Liver (tissue), 9 donors: Measurements from ENCODE around the gene ZFX. TPM values are rescaled to one million over a fixed set of nuclear protein-coding genes. Genes with fewer than 3 reads are reported as not detected.

Experiments used
- DNase-seq: peaks from one replicate; pipeline ENCODE4 v3.0.0-alpha.2; 2017; ENCODE audit warnings: low spot score
- H3K27ac ChIP-seq, 2 donors: one replicate each; pipeline ENCODE4 v1.7.0; 2013; ENCODE audit warnings: inconsistent platforms in 2 of 2, low read length in 2 of 2, control low read depth in 1 of 2, low read depth in 1 of 2, mild to moderate bottlenecking in 1 of 2
- H3K27me3 ChIP-seq, 4 donors: one replicate each; pipeline versions ENCODE4 v1.6.1 to v1.7.0; 2013; ENCODE audit warnings: low read length in 3 of 4, inconsistent platforms in 1 of 4, mild to moderate bottlenecking in 1 of 4, moderate library complexity in 1 of 4; ENCODE audit not compliant: control insufficient read depth in 4 of 4, insufficient read depth in 4 of 4
- H3K36me3 ChIP-seq, 4 donors: one replicate each; pipeline versions ENCODE4 v1.6.1 to v1.7.0; 2013; ENCODE audit warnings: low read length in 3 of 4, mild to moderate bottlenecking in 3 of 4, low read depth in 1 of 4, moderate library complexity in 1 of 4; ENCODE audit not compliant: control insufficient read depth in 4 of 4, insufficient read depth in 3 of 4
- H3K4me1 ChIP-seq, 4 donors: one replicate each; pipeline versions ENCODE4 v1.6.1 to v1.7.0; 2013; ENCODE audit warnings: low read length in 3 of 4, mild to moderate bottlenecking in 3 of 4, moderate library complexity in 1 of 4; ENCODE audit not compliant: control insufficient read depth in 4 of 4, insufficient read depth in 4 of 4
- H3K4me3 ChIP-seq, 3 donors: one replicate each; pipeline versions ENCODE4 v1.6.1 to v1.7.0; 2013; ENCODE audit warnings: low read length in 3 of 3, control low read depth in 1 of 3, low read depth in 1 of 3, mild to moderate bottlenecking in 1 of 3
- H3K9ac ChIP-seq, 2 donors: one replicate each; pipeline ENCODE4 v1.7.0; 2013; ENCODE audit warnings: low read length in 2 of 2, mild to moderate bottlenecking in 2 of 2, moderate library complexity in 2 of 2, control low read depth in 1 of 2, low read depth in 1 of 2
- H3K9me3 ChIP-seq, 4 donors: one replicate each; pipeline versions ENCODE4 v1.6.1 to v1.7.0; 2013; ENCODE audit warnings: low read length in 3 of 4; ENCODE audit not compliant: control insufficient read depth in 4 of 4
- EGR1 ChIP-seq, 2 donors: IDR thresholded peaks; 2 replicates each; pipeline ENCODE4 v1.6.1; 2016 to 2018; ENCODE audit warnings: antibody characterized with exemption in 2 of 2, low read depth in 2 of 2
- FOXA1 ChIP-seq: IDR thresholded peaks from 2 replicates; pipeline ENCODE4 v1.6.1; 2016; ENCODE audit warnings: antibody characterized with exemption
- FOXA2 ChIP-seq: IDR thresholded peaks from 2 replicates; pipeline ENCODE4 v1.6.1; 2016; ENCODE audit warnings: antibody characterized with exemption
- GABPA ChIP-seq, 2 donors: IDR thresholded peaks in 1 of 2; conservative IDR thresholded peaks in 1 of 2; 2 replicates each; pipeline ENCODE4 v1.6.1; 2016; ENCODE audit warnings: antibody characterized with exemption in 2 of 2, mild to moderate bottlenecking in 1 of 2, moderate library complexity in 1 of 2
- HNF4A ChIP-seq, 2 donors: conservative IDR thresholded peaks; 2 replicates each; pipeline ENCODE4 v1.6.1; 2016; ENCODE audit warnings: antibody characterized with exemption in 2 of 2, mild to moderate bottlenecking in 2 of 2
- HNF4G ChIP-seq: IDR thresholded peaks from 2 replicates; pipeline ENCODE4 v1.6.1; 2016; ENCODE audit warnings: antibody characterized with exemption
- JUND ChIP-seq, 2 donors: IDR thresholded peaks; 2 replicates each; pipeline ENCODE4 v1.6.1; 2016; ENCODE audit warnings: antibody characterized with exemption in 2 of 2
- NR2F2 ChIP-seq: IDR thresholded peaks from 2 replicates; pipeline ENCODE4 v1.6.1; 2016; ENCODE audit warnings: antibody characterized with exemption
- RAD21 ChIP-seq, 2 donors: IDR thresholded peaks; 2 replicates each; pipeline ENCODE4 v1.6.1; 2016; ENCODE audit warnings: antibody characterized with exemption in 2 of 2, mild to moderate bottlenecking in 2 of 2
- RXRA ChIP-seq, 2 donors: IDR thresholded peaks; 2 replicates each; pipeline ENCODE4 v1.6.1; 2017 to 2018; ENCODE audit warnings: antibody characterized with exemption in 2 of 2, mild to moderate bottlenecking in 1 of 2
- SP1 ChIP-seq: IDR thresholded peaks from 2 replicates; pipeline ENCODE4 v1.6.1; 2018; ENCODE audit warnings: antibody characterized with exemption, mild to moderate bottlenecking
- YY1 ChIP-seq: IDR thresholded peaks from 2 replicates; pipeline ENCODE4 v1.6.1; 2016; ENCODE audit warnings: antibody characterized with exemption, mild to moderate bottlenecking
- WGBS: extraction: QIAGEN DNeasy Blood & Tissue Kit; methylation state at CpG from one replicate; pipeline ENCODE4 v1.1.7; 2013; 5-methylcytosine and 5-hydroxymethylcytosine counted together
- polyA plus RNA-seq, 2 donors: library from polyadenylated mRNA; stranded (reverse) in 1 of 2; unstranded in 1 of 2; fragments of 200-250 nt in 1 of 2; fragments of >200 nt in 1 of 2; fragmentation: Nextera tagmentation in 1 of 2; extraction: Ambion mirVana in 1 of 2; gene quantifications; one replicate each; pipeline versions ENCODE4 v1.2.1 to v1.2.3, GENCODE V29; 2013 to 2015
- total RNA-seq, 2 donors: library from RNA; depleted of rRNA; stranded (reverse); fragments of >200 nt; gene quantifications; one replicate each; pipeline ENCODE4 v1.2.3, GENCODE V29; 2014
- TF ChIP-seq, protein P1 (sequence below): IDR thresholded peaks from 2 replicates; pipeline ENCODE4 v1.6.1; 2016; ENCODE audit warnings: antibody characterized with exemption, mild to moderate bottlenecking
- TF ChIP-seq, protein P2 (sequence below): IDR thresholded peaks from 2 replicates; pipeline ENCODE4 v1.6.1; 2016; ENCODE audit warnings: antibody characterized with exemption
- TF ChIP-seq, protein P3 (sequence below): IDR thresholded peaks from 2 replicates; pipeline ENCODE4 v1.6.1; 2016; ENCODE audit warnings: antibody characterized with exemption
- TF ChIP-seq, protein P4 (sequence below): fragments of 150-350 bp; IDR thresholded peaks from 2 replicates; pipeline ENCODE4 v1.5.1; 2017; ENCODE audit warnings: improper control_type of control experiment, low read depth, low read length; ENCODE audit not compliant: missing input control
- TF ChIP-seq, protein P5 (sequence below): IDR thresholded peaks from 2 replicates; pipeline ENCODE4 v1.6.1; 2016; ENCODE audit warnings: antibody characterized with exemption
- donor health status: healthy.
- donor health status: healthy.
- donor health status: healthy.
- donor health status: healthy.
- donor health status: healthy.

ZFX gene
- total and polyA plus RNA-seq, 4 donors: 3.8 to 50.0 (median 19.0) TPM

DNA sequence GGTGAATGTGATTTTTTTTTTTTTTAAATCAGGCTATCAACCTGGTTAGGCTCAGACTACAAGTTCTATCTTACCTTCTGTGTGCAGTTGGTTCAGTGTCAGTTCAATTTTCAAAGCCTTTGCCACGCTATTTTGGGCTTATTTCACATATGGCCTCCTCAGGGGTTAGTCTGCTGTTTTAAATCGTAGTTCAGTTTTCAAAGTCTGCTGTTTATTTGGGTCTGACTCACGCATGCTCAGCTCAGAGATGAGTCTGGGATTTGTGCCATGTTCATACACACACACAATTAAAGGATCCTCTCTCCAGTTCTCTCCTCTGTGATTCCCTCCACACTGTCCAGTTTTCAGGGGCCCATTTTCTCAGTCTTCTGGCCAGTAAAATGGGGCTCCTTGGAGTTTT lies 32.3 kb upstream of the ZFX start:
- no peaks in the 10 kb centered on the region for H3K4me1 ChIP-seq
- H3K36me3 ChIP-seq: no peaks in the 10 kb centered on the region
- no peak overlapping the region for H3K27ac ChIP-seq
- H3K9me3 ChIP-seq: no peaks in the 10 kb centered on the region
- H3K27me3 ChIP-seq: no peaks in the 10 kb centered on the region
- 28% methylated on average over 3 of the region's 3 CpGs for WGBS
- no peak for DNase-seq
- no peak overlapping the region for H3K4me3 ChIP-seq
- TF ChIP-seq, protein P1, sequence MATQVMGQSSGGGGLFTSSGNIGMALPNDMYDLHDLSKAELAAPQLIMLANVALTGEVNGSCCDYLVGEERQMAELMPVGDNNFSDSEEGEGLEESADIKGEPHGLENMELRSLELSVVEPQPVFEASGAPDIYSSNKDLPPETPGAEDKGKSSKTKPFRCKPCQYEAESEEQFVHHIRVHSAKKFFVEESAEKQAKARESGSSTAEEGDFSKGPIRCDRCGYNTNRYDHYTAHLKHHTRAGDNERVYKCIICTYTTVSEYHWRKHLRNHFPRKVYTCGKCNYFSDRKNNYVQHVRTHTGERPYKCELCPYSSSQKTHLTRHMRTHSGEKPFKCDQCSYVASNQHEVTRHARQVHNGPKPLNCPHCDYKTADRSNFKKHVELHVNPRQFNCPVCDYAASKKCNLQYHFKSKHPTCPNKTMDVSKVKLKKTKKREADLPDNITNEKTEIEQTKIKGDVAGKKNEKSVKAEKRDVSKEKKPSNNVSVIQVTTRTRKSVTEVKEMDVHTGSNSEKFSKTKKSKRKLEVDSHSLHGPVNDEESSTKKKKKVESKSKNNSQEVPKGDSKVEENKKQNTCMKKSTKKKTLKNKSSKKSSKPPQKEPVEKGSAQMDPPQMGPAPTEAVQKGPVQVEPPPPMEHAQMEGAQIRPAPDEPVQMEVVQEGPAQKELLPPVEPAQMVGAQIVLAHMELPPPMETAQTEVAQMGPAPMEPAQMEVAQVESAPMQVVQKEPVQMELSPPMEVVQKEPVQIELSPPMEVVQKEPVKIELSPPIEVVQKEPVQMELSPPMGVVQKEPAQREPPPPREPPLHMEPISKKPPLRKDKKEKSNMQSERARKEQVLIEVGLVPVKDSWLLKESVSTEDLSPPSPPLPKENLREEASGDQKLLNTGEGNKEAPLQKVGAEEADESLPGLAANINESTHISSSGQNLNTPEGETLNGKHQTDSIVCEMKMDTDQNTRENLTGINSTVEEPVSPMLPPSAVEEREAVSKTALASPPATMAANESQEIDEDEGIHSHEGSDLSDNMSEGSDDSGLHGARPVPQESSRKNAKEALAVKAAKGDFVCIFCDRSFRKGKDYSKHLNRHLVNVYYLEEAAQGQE: no peak
- TF ChIP-seq HNF4G (no peak), EGR1 (IDR thresholded peaks at IDR 0.05; ENCODE audit: low read depth in 2 of 2) (no peak), HNF4A (conservative IDR thresholded peaks at IDR 0.05) (no peak), RAD21 (IDR thresholded peaks at IDR 0.05) (no peak), NR2F2 (no peak), YY1 (no peak), FOXA2 (no peak), SP1 (no peak), FOXA1 (no peak), GABPA (IDR thresholded peaks at IDR 0.05 in 1 of 2, conservative IDR thresholded peaks at IDR 0.05 in 1 of 2) (no peak), JUND (IDR thresholded peaks at IDR 0.05) (no peak), RXRA (IDR thresholded peaks at IDR 0.05) (no peak)
- TF ChIP-seq, protein P2, sequence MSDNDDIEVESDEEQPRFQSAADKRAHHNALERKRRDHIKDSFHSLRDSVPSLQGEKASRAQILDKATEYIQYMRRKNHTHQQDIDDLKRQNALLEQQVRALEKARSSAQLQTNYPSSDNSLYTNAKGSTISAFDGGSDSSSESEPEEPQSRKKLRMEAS: no peak
- TF ChIP-seq, protein P3, sequence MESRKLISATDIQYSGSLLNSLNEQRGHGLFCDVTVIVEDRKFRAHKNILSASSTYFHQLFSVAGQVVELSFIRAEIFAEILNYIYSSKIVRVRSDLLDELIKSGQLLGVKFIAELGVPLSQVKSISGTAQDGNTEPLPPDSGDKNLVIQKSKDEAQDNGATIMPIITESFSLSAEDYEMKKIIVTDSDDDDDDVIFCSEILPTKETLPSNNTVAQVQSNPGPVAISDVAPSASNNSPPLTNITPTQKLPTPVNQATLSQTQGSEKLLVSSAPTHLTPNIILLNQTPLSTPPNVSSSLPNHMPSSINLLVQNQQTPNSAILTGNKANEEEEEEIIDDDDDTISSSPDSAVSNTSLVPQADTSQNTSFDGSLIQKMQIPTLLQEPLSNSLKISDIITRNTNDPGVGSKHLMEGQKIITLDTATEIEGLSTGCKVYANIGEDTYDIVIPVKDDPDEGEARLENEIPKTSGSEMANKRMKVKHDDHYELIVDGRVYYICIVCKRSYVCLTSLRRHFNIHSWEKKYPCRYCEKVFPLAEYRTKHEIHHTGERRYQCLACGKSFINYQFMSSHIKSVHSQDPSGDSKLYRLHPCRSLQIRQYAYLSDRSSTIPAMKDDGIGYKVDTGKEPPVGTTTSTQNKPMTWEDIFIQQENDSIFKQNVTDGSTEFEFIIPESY: no peak
- TF ChIP-seq, protein P4, sequence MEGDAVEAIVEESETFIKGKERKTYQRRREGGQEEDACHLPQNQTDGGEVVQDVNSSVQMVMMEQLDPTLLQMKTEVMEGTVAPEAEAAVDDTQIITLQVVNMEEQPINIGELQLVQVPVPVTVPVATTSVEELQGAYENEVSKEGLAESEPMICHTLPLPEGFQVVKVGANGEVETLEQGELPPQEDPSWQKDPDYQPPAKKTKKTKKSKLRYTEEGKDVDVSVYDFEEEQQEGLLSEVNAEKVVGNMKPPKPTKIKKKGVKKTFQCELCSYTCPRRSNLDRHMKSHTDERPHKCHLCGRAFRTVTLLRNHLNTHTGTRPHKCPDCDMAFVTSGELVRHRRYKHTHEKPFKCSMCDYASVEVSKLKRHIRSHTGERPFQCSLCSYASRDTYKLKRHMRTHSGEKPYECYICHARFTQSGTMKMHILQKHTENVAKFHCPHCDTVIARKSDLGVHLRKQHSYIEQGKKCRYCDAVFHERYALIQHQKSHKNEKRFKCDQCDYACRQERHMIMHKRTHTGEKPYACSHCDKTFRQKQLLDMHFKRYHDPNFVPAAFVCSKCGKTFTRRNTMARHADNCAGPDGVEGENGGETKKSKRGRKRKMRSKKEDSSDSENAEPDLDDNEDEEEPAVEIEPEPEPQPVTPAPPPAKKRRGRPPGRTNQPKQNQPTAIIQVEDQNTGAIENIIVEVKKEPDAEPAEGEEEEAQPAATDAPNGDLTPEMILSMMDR: no peak
- TF ChIP-seq, protein P5, sequence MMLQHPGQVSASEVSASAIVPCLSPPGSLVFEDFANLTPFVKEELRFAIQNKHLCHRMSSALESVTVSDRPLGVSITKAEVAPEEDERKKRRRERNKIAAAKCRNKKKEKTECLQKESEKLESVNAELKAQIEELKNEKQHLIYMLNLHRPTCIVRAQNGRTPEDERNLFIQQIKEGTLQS: no peak
- H3K9ac ChIP-seq: peak overlapping the region in 1 of 2 donors; percentile 49
